Endothelial cell of hepatic sinusoid (primary cell): ENCODE measurements around the gene CKAP5.

Experiments used
- in situ Hi-C: cut with HindIII; loops from 2 replicates; pipeline ENCODE4 v1.10.0; 2017; ENCODE audit warnings: low sequenced_read_pairs

CKAP5 gene

DNA sequence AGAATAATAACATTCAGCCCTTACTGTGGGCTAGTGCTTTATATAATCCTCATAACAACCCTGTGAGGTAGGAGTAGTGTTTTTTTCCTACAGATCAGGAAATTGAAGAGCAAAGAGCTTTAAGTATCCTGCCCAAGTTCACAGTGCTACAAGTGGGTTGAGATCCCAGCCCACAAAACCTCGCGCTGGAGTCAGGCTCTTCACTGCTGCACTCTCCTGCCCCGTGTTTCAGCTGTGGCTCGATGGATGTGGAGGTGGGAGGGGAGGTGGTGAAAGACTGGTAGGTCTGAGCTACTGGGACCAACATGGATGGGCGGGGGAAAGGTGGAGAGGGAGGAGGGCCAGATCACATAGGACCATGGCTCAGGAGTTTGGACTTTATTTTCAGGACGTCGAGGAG lies 139.2 kb downstream of the CKAP5 start:
- in situ Hi-C loops = no loop called here

DNA sequence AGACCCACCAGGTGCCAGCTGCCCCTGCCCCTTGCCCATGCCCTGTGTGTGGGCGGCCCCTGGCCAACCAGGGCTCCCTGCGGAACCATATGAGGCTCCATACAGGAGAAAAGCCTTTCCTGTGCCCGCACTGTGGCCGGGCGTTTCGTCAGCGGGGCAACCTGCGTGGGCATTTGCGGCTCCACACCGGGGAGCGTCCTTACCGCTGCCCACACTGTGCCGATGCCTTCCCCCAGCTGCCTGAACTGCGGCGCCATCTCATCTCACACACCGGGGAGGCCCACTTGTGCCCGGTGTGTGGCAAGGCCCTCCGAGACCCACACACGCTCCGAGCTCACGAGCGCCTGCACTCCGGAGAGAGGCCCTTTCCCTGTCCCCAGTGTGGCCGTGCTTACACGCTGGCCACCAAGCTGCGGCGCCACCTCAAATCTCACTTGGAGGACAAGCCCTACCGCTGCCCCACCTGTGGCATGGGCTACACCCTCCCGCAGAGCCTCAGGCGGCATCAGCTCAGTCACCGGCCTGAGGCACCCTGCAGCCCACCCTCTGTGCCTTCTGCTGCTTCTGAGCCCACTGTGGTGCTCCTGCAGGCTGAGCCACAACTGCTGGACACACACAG lies 140.9 kb downstream of the CKAP5 start:
- in situ Hi-C loops = no loop called here

DNA sequence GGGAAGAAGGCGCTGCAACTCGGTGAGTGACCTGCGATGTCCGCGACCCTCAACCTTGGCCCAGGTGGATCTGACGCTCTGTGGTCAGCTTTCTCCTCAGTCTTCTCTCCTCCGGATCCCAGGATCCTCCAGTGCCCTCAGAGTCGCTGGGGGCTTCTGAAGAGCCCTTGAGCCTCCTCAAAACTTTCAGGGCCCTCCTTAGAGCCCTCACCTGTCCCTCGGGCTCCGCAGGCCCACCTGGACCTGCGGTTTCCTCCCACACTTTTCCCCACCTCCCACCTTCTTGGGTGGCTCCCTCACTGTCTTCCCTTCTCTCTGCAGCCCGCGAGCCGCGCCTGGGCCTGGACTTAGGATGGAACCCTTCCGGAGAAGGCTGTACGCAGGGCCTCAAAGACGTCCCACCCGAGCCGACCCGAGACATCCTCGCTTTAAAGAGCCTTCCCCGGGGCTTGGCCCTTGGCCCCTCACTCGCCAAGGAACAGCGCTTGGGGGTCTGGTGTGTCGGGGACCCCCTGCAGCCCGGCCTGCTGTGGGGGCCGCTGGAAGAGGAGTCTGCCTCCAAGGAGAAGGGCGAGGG lies 144.9 kb downstream of the CKAP5 start:
- in situ Hi-C loops = no loop called here

DNA sequence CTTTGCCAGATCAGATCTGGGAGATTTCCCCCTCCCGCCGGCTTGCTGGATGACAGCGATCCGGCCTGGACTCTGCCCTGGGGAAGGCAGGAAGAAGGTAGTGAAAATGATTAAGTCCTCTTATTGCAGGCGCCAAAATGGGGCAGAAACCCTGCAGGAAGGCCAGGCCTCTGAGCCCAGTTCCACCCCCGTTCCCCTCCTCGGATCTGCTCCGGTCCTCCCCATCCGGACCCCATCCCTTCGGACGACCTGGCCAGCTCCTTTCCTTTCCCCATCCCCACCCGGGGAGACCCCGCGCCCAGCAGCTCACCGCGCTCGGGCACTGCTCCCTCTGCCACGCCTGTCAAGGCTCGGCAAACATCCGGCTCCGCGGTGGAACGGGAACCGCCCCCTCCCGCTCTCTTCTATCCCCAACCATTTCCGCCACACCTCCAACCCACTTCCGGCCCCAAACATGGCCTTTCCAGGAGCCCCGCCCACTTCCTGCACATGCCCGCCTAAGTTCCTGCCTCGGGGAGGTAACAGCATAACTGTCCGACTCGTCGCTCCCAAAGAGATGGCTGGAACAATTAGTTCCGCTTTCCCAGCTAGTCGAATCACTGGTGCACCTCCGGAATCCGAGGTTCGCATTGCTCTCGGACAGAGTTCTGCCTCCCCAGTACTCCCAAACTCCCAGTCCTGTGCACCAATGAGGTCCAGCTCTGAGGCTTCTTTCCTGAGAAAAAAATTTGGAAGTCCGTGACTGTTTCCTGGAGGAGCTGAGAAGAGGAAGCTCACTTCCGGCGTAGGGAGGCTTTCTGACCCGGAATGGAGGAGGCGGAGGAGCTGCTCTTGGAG lies 145.6 kb downstream of the CKAP5 start, which contains the start of the genes ARHGAP1 and ZNF408:
TSS of gene ARHGAP1 (minus strand) at position 379 of the 837 bp plus-strand sequence. CDS start 4,512 bp downstream, outside the sequence.
TSS of gene ZNF408 (plus strand) at position 791 of the 837 bp plus-strand sequence. CDS start at position 808, 17 bp downstream.
- in situ Hi-C loops = no loop called here

DNA sequence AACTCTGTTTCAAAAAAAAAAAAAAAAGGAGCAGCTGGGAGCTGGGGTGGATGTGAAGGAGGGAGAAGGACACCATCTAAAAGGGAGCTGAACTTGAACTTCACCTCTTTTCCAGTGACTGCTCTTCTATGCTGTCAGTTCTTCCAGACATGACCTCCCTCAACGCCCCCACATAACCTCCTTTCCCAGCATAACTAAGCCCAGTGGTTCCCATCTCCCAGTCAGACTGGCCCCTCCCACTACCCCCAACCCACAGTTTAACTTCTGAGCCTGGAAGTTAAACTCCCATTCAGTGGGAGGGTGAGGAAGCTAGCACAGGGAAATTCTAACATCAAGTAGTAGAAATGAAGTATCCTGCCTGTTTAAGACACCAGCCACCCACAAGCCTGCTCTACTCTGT lies 147.5 kb downstream of the CKAP5 start:
- in situ Hi-C loops = no loop called here

- in situ Hi-C loops = no loop called here
Observed at GRCh38 chr11:46697723-46698122, 148.4 kb downstream of the CKAP5 start.

GRCh38 chr11:46697303-46697702 lies 148.8 kb downstream of the CKAP5 start:
- in situ Hi-C loops = no loop called here

GRCh38 chr11:46696212-46696558 lies 149.9 kb downstream of the CKAP5 start:
- in situ Hi-C loops = no loop called here

DNA sequence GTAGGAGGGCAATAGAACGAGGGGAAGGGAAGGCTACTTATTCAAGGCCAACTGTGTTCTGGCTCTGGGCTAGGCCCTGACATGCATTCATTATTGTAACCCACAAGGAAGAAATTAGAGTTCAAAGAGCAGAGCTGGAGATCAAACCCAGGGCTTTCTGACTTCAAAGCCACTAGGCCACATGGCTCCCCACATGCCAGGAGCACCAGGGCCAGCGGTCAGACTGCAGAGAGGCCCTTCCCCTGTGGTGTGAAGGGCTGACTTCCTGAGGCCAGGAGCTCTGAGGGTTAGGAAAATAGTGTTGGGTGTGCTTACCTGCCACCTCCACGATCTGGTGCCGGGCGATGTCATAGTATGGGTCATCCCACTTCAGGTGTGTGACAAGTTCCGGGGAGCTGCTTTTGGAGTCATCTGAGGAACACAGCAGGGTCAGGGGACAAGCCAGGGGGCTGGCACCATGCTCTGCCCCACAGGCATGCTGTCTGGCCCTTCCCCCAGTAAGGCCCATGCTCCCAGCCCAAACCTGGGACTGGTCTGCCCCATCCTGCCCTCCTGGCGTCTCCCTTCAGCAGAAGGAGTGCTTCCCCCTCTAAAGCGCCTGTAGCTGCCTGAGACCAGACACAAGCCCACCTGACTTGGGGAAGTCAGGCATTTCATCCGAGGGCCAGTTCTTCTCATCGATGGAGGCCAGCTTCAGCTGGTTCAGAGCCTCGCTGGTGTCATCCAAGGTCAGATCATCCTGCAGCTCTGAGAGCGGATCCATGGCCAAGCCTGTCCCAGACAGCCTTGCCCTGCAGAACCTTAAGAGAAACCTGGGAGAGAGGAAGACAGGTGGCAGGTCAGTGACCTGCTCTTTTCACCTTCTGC lies 150.5 kb downstream of the CKAP5 start:
- in situ Hi-C loops = no loop called here

DNA sequence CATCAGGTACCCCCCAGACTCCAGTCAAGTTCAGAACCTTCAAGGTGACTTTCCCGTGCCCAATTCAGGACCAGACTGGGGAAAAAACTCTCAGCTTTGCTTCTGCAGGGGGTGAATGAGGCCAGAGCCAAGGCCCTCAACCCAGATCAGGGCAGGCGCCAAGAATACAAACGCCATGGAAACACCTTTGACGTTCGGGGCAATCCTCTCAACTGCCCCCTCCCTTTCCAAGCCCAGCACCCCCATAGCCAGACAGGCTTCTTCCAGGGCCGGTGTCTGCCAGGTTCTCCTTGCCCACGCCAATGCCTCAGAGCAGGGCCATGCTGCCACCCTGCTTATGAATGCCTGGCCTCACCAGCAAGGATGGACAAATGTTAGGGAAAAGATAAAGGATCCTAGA lies 151.5 kb downstream of the CKAP5 start:
- in situ Hi-C loops = no loop called here

GRCh38 chr11:46694072-46694471 lies 152.0 kb downstream of the CKAP5 start:
- in situ Hi-C loops = no loop called here

DNA sequence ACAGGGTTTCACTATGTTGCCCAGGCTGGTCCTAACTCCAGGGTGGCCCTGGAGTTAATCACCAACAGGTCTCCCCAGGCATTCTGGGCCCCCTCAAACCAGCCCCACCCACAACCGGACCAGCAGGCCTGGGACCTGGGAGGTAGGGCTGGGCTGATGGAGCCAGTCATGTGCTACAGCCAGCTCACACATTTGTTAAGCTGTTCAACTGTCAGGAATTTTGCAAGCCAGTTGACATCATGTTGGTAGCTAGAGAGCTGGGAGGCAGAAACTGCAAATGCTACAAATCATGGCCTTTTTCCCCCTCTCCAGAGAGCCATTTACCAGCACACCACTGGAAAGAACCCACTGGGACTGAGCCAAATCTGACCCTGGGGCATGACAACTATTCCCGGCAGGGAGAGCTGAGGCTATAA lies 152.5 kb downstream of the CKAP5 start:
- in situ Hi-C loops = no loop called here
